HepG2 (cell line): ENCODE data around the gene DNAAF1. TPM values are rescaled to one million over a fixed set of nuclear protein-coding genes. Genes with fewer than 3 reads are reported as not detected.

ENCODE experiments used
- ATAC-seq: fragments of 200-7000 bp; cut with Tn5 transposase; 3 replicates; pipeline ENCODE4 v1.9.1; 2020; ENCODE audit warnings: mild to moderate bottlenecking, moderate library complexity
- BruUV-seq: library from RNA; stranded (reverse); fragments of 400-500 nt; replicated peaks from 2 replicates; lab custom pipeline; 2021; lab: Mats Ljungman, UMichigan
- CTCF ChIA-PET: fragments of 300-600 bp; formaldehyde crosslinking; extraction: SDS; loops from one replicate; lab custom pipeline; 2021; ENCODE audit warnings: low total read pairs, inconsistent platforms, low intra/inter-chr PET ratio; lab: Yijun Ruan, JAX
- POLR2A ChIA-PET: fragments of 350-600 bp; sonication (Branson Sonifier 250); formaldehyde crosslinking; loops from one replicate; lab custom pipeline; 2020; ENCODE audit warnings: antibody characterized with exemption, inconsistent platforms; lab: Yijun Ruan, JAX
- DNase-seq: peaks from one replicate; pipeline ENCODE4 v3.0.0-alpha.2; 2015; ENCODE audit warnings: low spot score
- FAIRE-seq: peaks from 3 replicates; lab custom pipeline; 2011; peaks lifted over from hg19 to GRCh38; lab: Jason Lieb, UNC
- H2AFZ ChIP-seq: one replicate; pipeline ENCODE4 v1.6.1; 2011; ENCODE audit warnings: low read length, inconsistent platforms
- H3K27ac ChIP-seq: fragments of 300-600 bp; 3 replicates; pipeline ENCODE4 v1.8.0; 2011; ENCODE audit warnings: mixed run types, mild to moderate bottlenecking, mixed read lengths, low read length, inconsistent platforms; ENCODE audit not compliant: insufficient read depth; ENCODE audit errors: extremely low read length
- H3K27me3 ChIP-seq, 2 experiments: fragments of 200-600 bp in 1 of 2; 2 replicates in 1 of 2; 3 replicates in 1 of 2; pipeline versions ENCODE4 v1.6.0 to v1.8.0; 2011; ENCODE audit warnings: low read length in 2 of 2, mild to moderate bottlenecking in 2 of 2, moderate library complexity in 2 of 2, inconsistent platforms in 1 of 2; ENCODE audit not compliant: insufficient read depth in 2 of 2, control insufficient read depth in 1 of 2
- H3K36me3 ChIP-seq, 2 experiments: fragments of 200-600 bp in 1 of 2; replicated peaks in 1 of 2; 2 replicates in 1 of 2; 3 replicates in 1 of 2; pipeline versions ENCODE4 v1.5.1 to v1.8.0; 2011; ENCODE audit warnings: low read length in 2 of 2, inconsistent platforms in 1 of 2; ENCODE audit not compliant: insufficient read depth in 2 of 2, control insufficient read depth in 1 of 2
- H3K4me1 ChIP-seq: 2 replicates; pipeline ENCODE4 v1.5.1; 2012; ENCODE audit warnings: low read length, inconsistent platforms; ENCODE audit not compliant: insufficient read depth
- H3K4me2 ChIP-seq: 2 replicates; pipeline ENCODE4 v1.6.0; 2011; ENCODE audit warnings: low read depth, low read length, inconsistent platforms
- H3K4me3 ChIP-seq, 3 experiments: fragments of 200-600 bp in 1 of 3; sonication (generic), shearing (Covaris generic) in 1 of 3; replicated peaks in 1 of 3; 2 replicates each; pipeline ENCODE4 v1.5.1; 2011 to 2016; ENCODE audit warnings: low read length in 3 of 3, inconsistent platforms in 2 of 3, low read depth in 2 of 3, mild to moderate bottlenecking in 2 of 3, control low read depth in 1 of 3, mixed read lengths in 1 of 3; ENCODE audit not compliant: insufficient read depth in 1 of 3
- H3K79me2 ChIP-seq: one replicate; pipeline ENCODE4 v1.6.1; 2011; ENCODE audit warnings: low read length, inconsistent platforms; ENCODE audit not compliant: insufficient read depth
- H3K9ac ChIP-seq: 2 replicates; pipeline ENCODE4 v1.6.0; 2011; ENCODE audit warnings: mild to moderate bottlenecking, low read depth, low read length, inconsistent platforms; ENCODE audit not compliant: insufficient read depth
- H3K9me3 ChIP-seq: 2 replicates; pipeline ENCODE4 v1.5.1; 2012; ENCODE audit warnings: mild to moderate bottlenecking, low read length
- H4K20me1 ChIP-seq: 2 replicates; pipeline ENCODE4 v1.6.0; 2011; ENCODE audit warnings: inconsistent platforms, mild to moderate bottlenecking, low read length, moderate library complexity; ENCODE audit not compliant: insufficient read depth
- ATF2 ChIP-seq: sonication (generic); formaldehyde crosslinking; IDR thresholded peaks from 2 replicates; pipeline ENCODE4 v1.4.0; 2020; ENCODE audit warnings: missing genetic modification reagents
- ETV5 ChIP-seq: IDR thresholded peaks from 2 replicates; pipeline ENCODE4 v1.6.1; 2018; ENCODE audit warnings: missing biosample characterization, missing genetic modification reagents, inconsistent platforms, borderline replicate concordance
- MIER2 ChIP-seq: IDR thresholded peaks from 2 replicates; pipeline ENCODE4 v1.6.1; 2016; ENCODE audit warnings: missing biosample characterization, missing genetic modification reagents
- MYPOP ChIP-seq: sonication (generic); formaldehyde crosslinking; IDR thresholded peaks from 2 replicates; pipeline ENCODE4 v1.8.1; 2023; ENCODE audit warnings: mild to moderate bottlenecking, moderate library complexity, missing genetic modification reagents
- ZFAT ChIP-seq: sonication (generic); formaldehyde crosslinking; conservative IDR thresholded peaks from 2 replicates; pipeline ENCODE4 v1.8.1; 2023; ENCODE audit warnings: missing genetic modification reagents, inconsistent platforms
- ZNF24 ChIP-seq: fragments of 450-650 bp; IDR thresholded peaks from 2 replicates; pipeline ENCODE4 v1.6.1; 2017; ENCODE audit warnings: antibody characterized with exemption, mild to moderate bottlenecking
- ZNF318 ChIP-seq: sonication (generic); formaldehyde crosslinking; IDR thresholded peaks from 2 replicates; pipeline ENCODE4 v1.4.0; 2020; ENCODE audit warnings: mild to moderate bottlenecking, missing genetic modification reagents
- WGBS: methylation state at CpG from one replicate; pipeline ENCODE4 v1.1.6; 2017; ENCODE audit warnings: low lambda C conversion rate; 5-methylcytosine and 5-hydroxymethylcytosine counted together
- in situ Hi-C: cut with HindIII; loops from 2 replicates; pipeline ENCODE4 v1.10.0; 2017; ENCODE audit warnings: low pct_unique_long_range_greater_than_20kb; ENCODE audit not compliant: extremely low pct_ligation_motif_present
- intact Hi-C: fragments of 100-400 bp; cut with micrococcal nuclease; formaldehyde crosslinking; loops from one replicate; pipeline ENCODE4 v1.10.0; 2022; ENCODE audit not compliant: unreplicated experiment
- polyA plus RNA-seq, 8 experiments: library from polyadenylated mRNA; depleted of rRNA in 3 of 8; stranded (reverse) in 7 of 8; unstranded in 1 of 8; fragments of >200 nt; fragmentation: Illumina TruSeq in 4 of 8; extraction: Trizol in 4 of 8; gene quantifications; 2 replicates each; pipeline versions ENCODE4 v1.2.1 to v1.2.3, GENCODE V29; 2011 to 2016; ENCODE audit warnings: low read depth in 4 of 8, missing spikeins in 1 of 8, mixed read lengths in 1 of 8; ENCODE audit not compliant: insufficient read depth in 1 of 8
- total RNA-seq, 5 experiments: library from RNA; depleted of rRNA; stranded (reverse); fragments of >200 nt; fragmentation: Illumina TruSeq; extraction: Trizol; gene quantifications; 2 replicates each; pipeline ENCODE4 v1.2.3, GENCODE V29; 2016; ENCODE audit warnings: low read depth in 1 of 5

Gene DNAAF1
- total and polyA plus RNA-seq, 2 of the 13 experiments (the other 11 are each of a cell fraction or from before 2014, with no cell fraction given): 0.04 TPM; not detected in 1

GRCh38 chr16:84103678-84104077 is 41.4 kb upstream of the DNAAF1 start:
- Histone ChIP-seq H3K4me2 (no peak overlapping the region), H3K27me3 (no peaks in the 10 kb centered on the region), H3K79me2 (peaks cover 60% of the 10 kb centered on the region), H3K4me1 (peaks cover 11% of the 10 kb centered on the region; the same call in 1 of the 2 replicates), H3K9ac (no peak overlapping the region), H3K36me3 (peaks cover 13 to 43% of the 10 kb centered on the region in 2 experiments), H3K9me3 (no peaks in the 10 kb centered on the region), H3K27ac (no peak overlapping the region), H4K20me1 (peaks cover 6% of the 10 kb centered on the region; the same call in 1 of the 2 replicates), H2AFZ (no peak overlapping the region), H3K4me3 (no peak overlapping the region)
- ATAC-seq (no peak), FAIRE-seq (no peak), DNase-seq (no peak)
- BruUV-seq: no TSS peak
- no peak for TF ChIP-seq ZFAT (CRISPR knock-in tag)
- TF ChIP-seq MYPOP: no peak
- TF ChIP-seq ETV5 (CRISPR knock-in tag): no peak
- TF ChIP-seq ZNF318 (CRISPR knock-in tag): no peak
- no peak for TF ChIP-seq ZNF24
- TF ChIP-seq MIER2: no peak
- no peak for TF ChIP-seq ATF2 (CRISPR knock-in tag)
- intact Hi-C loops (no loop called here), in situ Hi-C loops (no loop called here)
- POLR2A ChIA-PET: interaction anchor here (1.1 kb wide), 1 partner anchor 35 kb away, joined by 3 read pairs; no protein-coding TSS in a partner anchor
- CTCF ChIA-PET: no interaction called here
- WGBS: 69% methylated on average over 5 of the region's 5 CpGs
